WTC11 (cell line): ENCODE results near the gene INPPL1. TPM values are rescaled to one million over a fixed set of nuclear protein-coding genes. Genes with fewer than 3 reads are reported as not detected.

Experiments used
- ATAC-seq: fragments of 200-7000 bp; cut with Tn5 transposase; 2 replicates; pipeline ENCODE4 v1.10.0; 2021; ENCODE audit warnings: mild to moderate bottlenecking, moderate library complexity
- CTCF ChIA-PET: fragments of 300-600 bp; sonication (Branson Sonifier 250); formaldehyde crosslinking; loops from one replicate; lab custom pipeline; 2021; ENCODE audit warnings: antibody characterized with exemption; lab: Charles Lee
- POLR2A ChIA-PET: fragments of 350-600 bp; sonication (Branson Sonifier 250); formaldehyde crosslinking; loops from one replicate; lab custom pipeline; 2021; ENCODE audit warnings: antibody characterized with exemption; lab: Charles Lee
- DNase-seq: peaks from one replicate; pipeline ENCODE4 v3.0.0; 2021; ENCODE audit warnings: low spot score
- H3K27ac Mint-ChIP-seq: 2 replicates; pipeline ENCODE4 v1.8.0; 2021; ENCODE audit warnings: mixed read lengths
- H3K27me3 Mint-ChIP-seq: 2 replicates; pipeline ENCODE4 v1.8.0; 2021; ENCODE audit warnings: low read depth, mild to moderate bottlenecking, moderate library complexity, mixed read lengths
- H3K36me3 Mint-ChIP-seq: 2 replicates; pipeline ENCODE4 v1.8.0; 2021; ENCODE audit warnings: mixed read lengths
- H3K4me1 Mint-ChIP-seq: 2 replicates; pipeline ENCODE4 v1.8.0; 2022; ENCODE audit warnings: mixed read lengths
- H3K4me3 Mint-ChIP-seq: 2 replicates; pipeline ENCODE4 v1.8.0; 2021; ENCODE audit warnings: mild to moderate bottlenecking, moderate library complexity, mixed read lengths
- H3K9me3 Mint-ChIP-seq: 2 replicates; pipeline ENCODE4 v1.8.0; 2021; ENCODE audit warnings: mixed read lengths
- EMX1 ChIP-seq: fragments of 250-450 bp; sonication (Bioruptor Pico); IDR thresholded peaks from 2 replicates; pipeline ENCODE4 v1.8.0; 2021; ENCODE audit warnings: mild to moderate bottlenecking
- FOXK1 ChIP-seq: sonication (generic); formaldehyde crosslinking; IDR thresholded peaks from 2 replicates; pipeline ENCODE4 v1.8.0; 2022; ENCODE audit warnings: mild to moderate bottlenecking, moderate library complexity, missing genetic modification reagents
- FOXP1 ChIP-seq: sonication (generic); formaldehyde crosslinking; IDR thresholded peaks from 2 replicates; pipeline ENCODE4 v1.8.0; 2022; ENCODE audit warnings: missing genetic modification reagents, mild to moderate bottlenecking, moderate library complexity, borderline replicate concordance
- NR3C1 ChIP-seq: sonication (generic); formaldehyde crosslinking; conservative IDR thresholded peaks from 2 replicates; pipeline ENCODE4 v1.8.1; 2023; ENCODE audit warnings: low read depth, mild to moderate bottlenecking, missing genetic modification reagents
- SMAD3 ChIP-seq: sonication (generic); formaldehyde crosslinking; IDR thresholded peaks from 2 replicates; pipeline ENCODE4 v1.8.0; 2022; ENCODE audit warnings: missing genetic modification reagents, mild to moderate bottlenecking, borderline replicate concordance
- SMAD4 ChIP-seq: sonication (generic); formaldehyde crosslinking; IDR thresholded peaks from 2 replicates; pipeline ENCODE4 v1.8.0; 2022; ENCODE audit warnings: mild to moderate bottlenecking, missing genetic modification reagents
- ZBTB21 ChIP-seq: sonication (generic); formaldehyde crosslinking; IDR thresholded peaks from 2 replicates; pipeline ENCODE4 v1.8.1; 2023; ENCODE audit warnings: mild to moderate bottlenecking, missing genetic modification reagents, borderline replicate concordance
- ZNF232 ChIP-seq: sonication (generic); formaldehyde crosslinking; IDR thresholded peaks from 2 replicates; pipeline ENCODE4 v1.8.0; 2022; ENCODE audit warnings: mild to moderate bottlenecking, missing genetic modification reagents
- total RNA-seq: library from RNA; stranded (reverse); gene quantifications from 3 replicates; pipeline ENCODE4 v1.2.3, GENCODE V29; 2021
- TF ChIP-seq, protein P1 (sequence below): sonication (generic); formaldehyde crosslinking; IDR thresholded peaks from 2 replicates; pipeline ENCODE4 v1.8.1; 2022; ENCODE audit warnings: missing genetic modification reagents, borderline replicate concordance
- TF ChIP-seq, protein P2 (sequence below): fragments of 250-450 bp; sonication (Bioruptor Pico); conservative IDR thresholded peaks from 2 replicates; pipeline ENCODE4 v1.9.0; 2021; ENCODE audit warnings: mild to moderate bottlenecking
- TF ChIP-seq, protein P3 (sequence below): fragments of 250-450 bp; sonication (Bioruptor Pico); IDR thresholded peaks from 2 replicates; pipeline ENCODE4 v1.8.0; 2021; ENCODE audit warnings: mild to moderate bottlenecking
- TF ChIP-seq, protein P4 (sequence below): sonication (generic); formaldehyde crosslinking; IDR thresholded peaks from 2 replicates; pipeline ENCODE4 v1.8.0; 2023; ENCODE audit warnings: mild to moderate bottlenecking, missing genetic modification reagents
- TF ChIP-seq, protein P5 (sequence below): sonication (generic); formaldehyde crosslinking; IDR thresholded peaks from 2 replicates; pipeline ENCODE4 v1.8.1; 2023; ENCODE audit warnings: mild to moderate bottlenecking, moderate library complexity, missing genetic modification reagents
- TF ChIP-seq, protein P6 (sequence below): sonication (generic); formaldehyde crosslinking; IDR thresholded peaks from 2 replicates; pipeline ENCODE4 v1.8.1; 2023; ENCODE audit warnings: mild to moderate bottlenecking, missing genetic modification reagents, moderate library complexity
- TF ChIP-seq, protein P7 (sequence below): sonication (generic); formaldehyde crosslinking; IDR thresholded peaks from 2 replicates; pipeline ENCODE4 v1.8.0; 2023; ENCODE audit warnings: missing genetic modification reagents

Gene INPPL1
- total RNA-seq, 1 experiment from 2014 or later = 136 TPM

DNA sequence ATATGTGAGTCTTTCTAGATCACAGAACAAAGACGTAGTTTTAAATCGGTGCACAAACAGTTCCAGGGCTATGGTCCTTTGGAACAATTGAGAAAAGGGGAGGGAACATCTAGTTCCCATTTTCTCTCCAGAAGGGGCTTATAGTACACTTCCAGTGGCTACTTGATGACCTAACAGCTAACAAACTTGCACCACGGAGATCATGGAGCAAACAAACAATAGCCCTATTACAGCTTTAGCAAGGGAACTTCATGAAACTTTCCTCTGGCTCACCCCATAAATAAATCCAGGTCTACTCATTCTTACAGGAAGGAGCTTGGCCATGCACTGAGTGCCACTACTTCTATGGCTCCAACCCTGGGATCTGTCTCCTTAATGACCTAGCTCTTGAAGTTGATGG, 16.3 kb upstream of the INPPL1 start:
- Mint-ChIP-seq H3K27me3 (peaks cover 6% of the 10 kb centered on the region), H3K4me3 (no peak overlapping the region), H3K27ac (no peak overlapping the region), H3K4me1 (no peaks in the 10 kb centered on the region), H3K9me3 (peaks cover 9% of the 10 kb centered on the region), H3K36me3 (no peaks in the 10 kb centered on the region)
- TF ChIP-seq, protein P1, sequence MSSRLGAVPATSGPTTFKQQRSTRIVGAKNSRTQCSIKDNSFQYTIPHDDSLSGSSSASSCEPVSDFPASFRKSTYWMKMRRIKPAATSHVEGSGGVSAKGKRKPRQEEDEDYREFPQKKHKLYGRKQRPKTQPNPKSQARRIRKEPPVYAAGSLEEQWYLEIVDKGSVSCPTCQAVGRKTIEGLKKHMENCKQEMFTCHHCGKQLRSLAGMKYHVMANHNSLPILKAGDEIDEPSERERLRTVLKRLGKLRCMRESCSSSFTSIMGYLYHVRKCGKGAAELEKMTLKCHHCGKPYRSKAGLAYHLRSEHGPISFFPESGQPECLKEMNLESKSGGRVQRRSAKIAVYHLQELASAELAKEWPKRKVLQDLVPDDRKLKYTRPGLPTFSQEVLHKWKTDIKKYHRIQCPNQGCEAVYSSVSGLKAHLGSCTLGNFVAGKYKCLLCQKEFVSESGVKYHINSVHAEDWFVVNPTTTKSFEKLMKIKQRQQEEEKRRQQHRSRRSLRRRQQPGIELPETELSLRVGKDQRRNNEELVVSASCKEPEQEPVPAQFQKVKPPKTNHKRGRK (CRISPR knock-in tag) = no peak
- TF ChIP-seq, protein P2, sequence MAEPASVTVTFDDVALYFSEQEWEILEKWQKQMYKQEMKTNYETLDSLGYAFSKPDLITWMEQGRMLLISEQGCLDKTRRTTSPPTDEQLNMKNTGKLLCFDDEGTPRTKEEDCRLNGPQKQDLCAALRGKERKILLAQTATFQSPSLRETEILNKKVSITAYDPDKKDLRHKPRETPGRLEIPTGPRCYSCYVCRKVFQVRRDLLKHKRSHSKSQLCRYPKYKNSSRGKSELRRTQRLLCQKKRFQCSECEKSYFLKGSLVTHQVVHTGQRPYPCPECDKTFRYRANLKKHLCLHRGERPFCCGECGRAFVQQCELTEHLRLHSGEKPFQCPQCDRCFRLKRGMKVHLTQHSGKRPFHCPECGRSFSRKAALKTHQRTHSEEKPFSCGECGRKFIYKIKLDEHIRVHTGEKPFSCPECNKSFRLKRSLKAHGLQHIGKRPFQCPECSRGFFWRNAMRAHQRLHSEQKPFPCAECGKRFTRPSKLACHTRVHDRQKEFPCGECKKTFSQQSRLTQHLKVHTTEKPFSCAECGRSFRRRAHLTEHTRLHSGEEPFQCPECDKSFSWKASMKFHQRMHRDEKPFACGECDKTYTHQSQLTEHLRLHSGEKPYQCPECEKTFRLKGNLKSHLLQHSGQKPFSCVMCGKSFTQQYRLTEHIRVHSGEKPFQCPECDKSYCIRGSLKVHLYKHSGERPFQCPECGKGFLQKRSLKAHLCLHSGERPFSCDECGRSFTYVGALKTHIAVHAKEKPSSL (CRISPR knock-in tag) = no peak
- TF ChIP-seq, protein P3, sequence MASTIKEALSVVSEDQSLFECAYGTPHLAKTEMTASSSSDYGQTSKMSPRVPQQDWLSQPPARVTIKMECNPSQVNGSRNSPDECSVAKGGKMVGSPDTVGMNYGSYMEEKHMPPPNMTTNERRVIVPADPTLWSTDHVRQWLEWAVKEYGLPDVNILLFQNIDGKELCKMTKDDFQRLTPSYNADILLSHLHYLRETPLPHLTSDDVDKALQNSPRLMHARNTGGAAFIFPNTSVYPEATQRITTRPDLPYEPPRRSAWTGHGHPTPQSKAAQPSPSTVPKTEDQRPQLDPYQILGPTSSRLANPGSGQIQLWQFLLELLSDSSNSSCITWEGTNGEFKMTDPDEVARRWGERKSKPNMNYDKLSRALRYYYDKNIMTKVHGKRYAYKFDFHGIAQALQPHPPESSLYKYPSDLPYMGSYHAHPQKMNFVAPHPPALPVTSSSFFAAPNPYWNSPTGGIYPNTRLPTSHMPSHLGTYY (CRISPR knock-in tag) = no peak
- TF ChIP-seq FOXK1 (CRISPR knock-in tag) = no peak
- no peak for TF ChIP-seq SMAD4 (CRISPR knock-in tag)
- TF ChIP-seq, protein P4, sequence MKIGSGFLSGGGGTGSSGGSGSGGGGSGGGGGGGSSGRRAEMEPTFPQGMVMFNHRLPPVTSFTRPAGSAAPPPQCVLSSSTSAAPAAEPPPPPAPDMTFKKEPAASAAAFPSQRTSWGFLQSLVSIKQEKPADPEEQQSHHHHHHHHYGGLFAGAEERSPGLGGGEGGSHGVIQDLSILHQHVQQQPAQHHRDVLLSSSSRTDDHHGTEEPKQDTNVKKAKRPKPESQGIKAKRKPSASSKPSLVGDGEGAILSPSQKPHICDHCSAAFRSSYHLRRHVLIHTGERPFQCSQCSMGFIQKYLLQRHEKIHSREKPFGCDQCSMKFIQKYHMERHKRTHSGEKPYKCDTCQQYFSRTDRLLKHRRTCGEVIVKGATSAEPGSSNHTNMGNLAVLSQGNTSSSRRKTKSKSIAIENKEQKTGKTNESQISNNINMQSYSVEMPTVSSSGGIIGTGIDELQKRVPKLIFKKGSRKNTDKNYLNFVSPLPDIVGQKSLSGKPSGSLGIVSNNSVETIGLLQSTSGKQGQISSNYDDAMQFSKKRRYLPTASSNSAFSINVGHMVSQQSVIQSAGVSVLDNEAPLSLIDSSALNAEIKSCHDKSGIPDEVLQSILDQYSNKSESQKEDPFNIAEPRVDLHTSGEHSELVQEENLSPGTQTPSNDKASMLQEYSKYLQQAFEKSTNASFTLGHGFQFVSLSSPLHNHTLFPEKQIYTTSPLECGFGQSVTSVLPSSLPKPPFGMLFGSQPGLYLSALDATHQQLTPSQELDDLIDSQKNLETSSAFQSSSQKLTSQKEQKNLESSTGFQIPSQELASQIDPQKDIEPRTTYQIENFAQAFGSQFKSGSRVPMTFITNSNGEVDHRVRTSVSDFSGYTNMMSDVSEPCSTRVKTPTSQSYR (CRISPR knock-in tag) = no peak
- no peak for ATAC-seq
- DNase-seq = no peak
- POLR2A ChIA-PET = interaction anchor here (0.6 kb wide), 1 partner anchor 30 kb away, joined by 3 read pairs; no protein-coding TSS in a partner anchor
- CTCF ChIA-PET = interaction anchor here (1.1 to 1.2 kb wide), 2 partner anchors 14 to 30 kb away, joined by 3 to 4 read pairs; no protein-coding TSS in a partner anchor

DNA sequence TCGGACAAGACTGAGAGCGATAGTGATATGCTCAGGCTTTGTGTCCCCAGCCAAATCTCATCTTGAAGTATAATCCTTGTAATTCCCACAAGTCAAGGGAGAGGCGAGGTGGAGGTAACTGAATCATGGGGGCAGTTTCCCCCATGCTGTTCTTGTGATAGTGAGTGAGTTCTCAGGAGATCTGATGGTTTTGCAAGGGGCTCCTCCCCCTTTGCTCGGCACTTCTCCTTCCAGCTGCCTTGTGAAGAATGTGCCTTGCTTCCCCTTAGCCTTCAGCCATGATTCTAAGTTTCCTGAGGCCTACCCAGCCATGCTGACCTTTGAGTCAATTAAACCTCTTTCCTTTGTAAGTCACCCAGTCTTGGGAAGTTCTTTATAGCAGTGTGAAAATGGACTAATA, 15.5 kb upstream of the INPPL1 start:
- H3K36me3 Mint-ChIP-seq = no peaks in the 10 kb centered on the region
- peaks cover 11% of the 10 kb centered on the region for H3K27me3 Mint-ChIP-seq
- DNase-seq = no peak
- H3K4me1 Mint-ChIP-seq = no peaks in the 10 kb centered on the region
- POLR2A ChIA-PET = no interaction called here
- H3K27ac Mint-ChIP-seq = no peak overlapping the region
- no peak for ATAC-seq
- no peak overlapping the region for H3K4me3 Mint-ChIP-seq
- CTCF ChIA-PET = interaction anchor here (1.2 kb wide), 1 partner anchor 29 kb away, joined by 4 read pairs; no protein-coding TSS in a partner anchor
- TF ChIP-seq, protein P5, sequence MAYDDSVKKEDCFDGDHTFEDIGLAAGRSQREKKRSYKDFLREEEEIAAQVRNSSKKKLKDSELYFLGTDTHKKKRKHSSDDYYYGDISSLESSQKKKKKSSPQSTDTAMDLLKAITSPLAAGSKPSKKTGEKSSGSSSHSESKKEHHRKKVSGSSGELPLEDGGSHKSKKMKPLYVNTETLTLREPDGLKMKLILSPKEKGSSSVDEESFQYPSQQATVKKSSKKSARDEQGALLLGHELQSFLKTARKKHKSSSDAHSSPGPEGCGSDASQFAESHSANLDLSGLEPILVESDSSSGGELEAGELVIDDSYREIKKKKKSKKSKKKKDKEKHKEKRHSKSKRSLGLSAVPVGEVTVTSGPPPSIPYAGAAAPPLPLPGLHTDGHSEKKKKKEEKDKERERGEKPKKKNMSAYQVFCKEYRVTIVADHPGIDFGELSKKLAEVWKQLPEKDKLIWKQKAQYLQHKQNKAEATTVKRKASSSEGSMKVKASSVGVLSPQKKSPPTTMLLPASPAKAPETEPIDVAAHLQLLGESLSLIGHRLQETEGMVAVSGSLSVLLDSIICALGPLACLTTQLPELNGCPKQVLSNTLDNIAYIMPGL (CRISPR knock-in tag) = no peak
- TF ChIP-seq, protein P6, sequence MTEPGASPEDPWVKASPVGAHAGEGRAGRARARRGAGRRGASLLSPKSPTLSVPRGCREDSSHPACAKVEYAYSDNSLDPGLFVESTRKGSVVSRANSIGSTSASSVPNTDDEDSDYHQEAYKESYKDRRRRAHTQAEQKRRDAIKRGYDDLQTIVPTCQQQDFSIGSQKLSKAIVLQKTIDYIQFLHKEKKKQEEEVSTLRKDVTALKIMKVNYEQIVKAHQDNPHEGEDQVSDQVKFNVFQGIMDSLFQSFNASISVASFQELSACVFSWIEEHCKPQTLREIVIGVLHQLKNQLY = no peak
- no peak for TF ChIP-seq ZNF232 (CRISPR knock-in tag)
- TF ChIP-seq FOXP1 (CRISPR knock-in tag) = no peak
- TF ChIP-seq SMAD4 (CRISPR knock-in tag) = no peak
- no peak for TF ChIP-seq NR3C1
- TF ChIP-seq ZBTB21 (CRISPR knock-in tag) = no peak
- TF ChIP-seq, protein P7, sequence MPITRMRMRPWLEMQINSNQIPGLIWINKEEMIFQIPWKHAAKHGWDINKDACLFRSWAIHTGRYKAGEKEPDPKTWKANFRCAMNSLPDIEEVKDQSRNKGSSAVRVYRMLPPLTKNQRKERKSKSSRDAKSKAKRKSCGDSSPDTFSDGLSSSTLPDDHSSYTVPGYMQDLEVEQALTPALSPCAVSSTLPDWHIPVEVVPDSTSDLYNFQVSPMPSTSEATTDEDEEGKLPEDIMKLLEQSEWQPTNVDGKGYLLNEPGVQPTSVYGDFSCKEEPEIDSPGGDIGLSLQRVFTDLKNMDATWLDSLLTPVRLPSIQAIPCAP (CRISPR knock-in tag) = no peak
- TF ChIP-seq SMAD3 (CRISPR knock-in tag) = no peak
- no peak for TF ChIP-seq EMX1
- H3K9me3 Mint-ChIP-seq = peaks cover 9% of the 10 kb centered on the region
